GM18520 (cell line): ENCODE data around the gene MS4A7.
"Not testable (repeated sequence)": the region's sequence is repeated elsewhere in the genome, so short reads cannot be mapped to it uniquely, and the experiment has no call there.

ENCODE experiments used
- ATAC-seq: cut with Tn5 transposase; IDR thresholded peaks from one replicate; pipeline ENCODE4 v1.9.1; 2021; ENCODE audit not compliant: unreplicated experiment

MS4A7 gene

GRCh38 chr11:60378354-60378753 lies at the start of gene MS4A7:
MS4A7 (plus strand) TSS chr11:60378532; CDS start chr11:60383142, 4,610 bp downstream.
- peak; percentile 66 for ATAC-seq

DNA sequence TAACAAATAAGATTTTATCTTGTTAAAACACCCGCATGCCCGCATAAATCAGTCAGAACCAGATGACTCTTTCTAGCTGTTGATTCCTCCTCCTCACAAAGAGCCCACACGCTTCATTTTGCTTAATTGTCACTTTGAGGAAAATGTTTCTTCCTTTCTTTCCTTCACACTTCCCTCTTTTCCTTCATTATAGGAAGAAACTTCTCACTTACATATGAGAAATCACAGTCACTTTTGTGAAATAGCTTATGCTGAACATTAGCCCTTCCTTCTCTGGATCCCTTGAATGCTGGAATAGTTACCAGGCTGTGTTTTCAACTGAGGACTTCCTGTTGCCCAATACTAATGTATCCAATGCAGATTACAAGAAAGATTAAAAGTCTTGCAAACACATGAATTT lies 45.5 kb upstream of the MS4A7 start:
- no peak for ATAC-seq

- ATAC-seq = no peak
Observed at GRCh38 chr11:60334005-60334620, 44.2 kb upstream of the MS4A7 start.

DNA sequence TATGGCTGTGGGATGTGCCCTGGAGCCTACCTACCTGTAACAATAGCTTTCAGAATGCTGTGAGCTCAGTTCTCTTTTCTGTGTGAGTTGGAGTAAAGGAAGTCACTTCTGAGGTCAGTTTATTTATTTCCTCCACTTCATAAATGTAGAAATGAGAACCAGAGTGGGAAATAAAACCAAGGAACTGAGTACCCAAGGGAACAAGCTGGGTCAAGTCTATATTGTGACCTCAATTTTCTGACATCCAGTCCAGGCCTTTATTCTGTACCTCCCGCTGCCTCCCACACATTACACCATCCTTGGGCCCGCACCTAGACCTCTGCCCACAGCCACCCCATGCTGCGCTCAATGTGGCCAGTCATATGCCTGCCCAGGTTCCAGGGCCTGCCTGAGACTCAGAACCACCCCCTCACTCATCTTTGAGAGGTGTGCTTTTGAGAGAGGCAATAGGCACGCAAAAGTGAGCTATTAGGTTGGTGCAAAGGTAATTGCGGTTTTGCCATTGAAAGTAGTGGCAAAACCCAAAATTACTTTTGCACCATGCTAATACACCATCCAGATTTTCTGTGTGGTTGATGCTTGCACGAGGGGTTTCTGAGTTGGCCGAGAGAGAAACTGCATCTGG lies 41.5 kb upstream of the MS4A7 start:
- no peak for ATAC-seq

DNA sequence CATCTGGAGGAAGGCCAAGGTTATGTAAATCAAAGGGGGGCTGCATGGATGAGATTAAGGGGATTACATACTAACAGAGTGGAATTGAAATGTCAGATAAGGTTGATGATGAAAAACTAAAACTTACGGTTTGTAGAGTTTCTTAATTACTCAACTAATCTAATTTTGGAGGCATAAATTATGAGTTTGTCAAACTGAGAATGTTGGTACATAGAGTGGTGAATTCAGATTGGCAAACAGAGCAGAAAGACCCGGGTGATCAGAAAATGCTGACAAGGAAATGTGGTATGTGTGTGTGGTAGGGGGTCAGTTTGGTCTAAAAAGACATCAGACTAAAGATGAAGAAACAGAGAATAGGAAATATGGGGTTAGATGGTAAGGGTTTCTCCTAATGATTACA lies 40.3 kb upstream of the MS4A7 start:
- ATAC-seq = no peak

DNA sequence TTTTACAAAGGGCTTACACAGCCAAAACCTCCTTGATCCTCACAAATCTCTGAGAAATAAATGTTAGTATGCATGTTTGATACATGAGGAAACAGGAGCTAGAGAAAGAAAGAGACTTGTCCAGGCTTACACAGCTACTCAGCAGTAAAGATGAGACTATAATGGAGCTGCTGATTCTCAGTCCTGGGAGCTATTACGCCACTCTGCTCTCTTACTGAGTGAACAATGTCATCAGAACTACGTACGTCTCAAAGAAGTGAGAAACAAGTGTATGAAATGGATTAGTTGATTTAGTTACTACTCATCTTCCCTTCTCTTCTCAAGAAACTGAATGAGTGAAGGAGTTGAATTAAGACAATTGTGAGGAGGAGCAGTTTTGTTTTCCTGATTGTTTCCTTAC lies 39.0 kb upstream of the MS4A7 start:
- ATAC-seq = no peak

DNA sequence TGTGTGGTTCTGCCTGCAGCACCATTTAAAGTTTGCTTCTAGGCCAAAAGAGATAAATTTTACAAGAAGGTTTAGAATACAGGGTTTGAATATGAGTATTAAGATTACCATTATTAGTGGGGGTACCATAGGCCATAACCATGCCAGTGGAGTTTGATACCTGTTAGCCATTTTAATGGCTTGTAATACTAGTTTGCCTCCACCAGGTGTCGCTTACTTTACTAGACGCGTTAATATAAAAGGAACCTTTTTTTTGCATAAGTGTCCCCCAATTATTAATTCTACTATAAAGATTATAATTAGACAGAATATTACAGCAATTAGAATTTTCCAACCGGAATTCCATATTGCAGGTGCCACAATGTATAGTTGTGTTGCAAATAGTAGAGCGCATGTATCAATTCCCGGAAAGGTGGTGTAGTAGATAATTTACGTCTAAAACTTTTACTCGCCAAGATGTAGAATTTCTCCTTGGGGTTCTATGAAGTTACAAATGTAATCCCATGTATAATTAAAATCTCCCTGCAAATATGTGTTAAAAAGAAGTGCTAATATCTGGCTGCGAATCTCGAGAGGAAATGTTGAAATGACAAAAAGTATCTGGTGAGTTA lies 35.1 kb upstream of the MS4A7 start:
- no peak for ATAC-seq

- ATAC-seq = no peak
Observed at GRCh38 chr11:60344146-60344545, 34.2 kb upstream of the MS4A7 start.

GRCh38 chr11:60345489-60345888 lies 32.8 kb upstream of the MS4A7 start:
- no peak for ATAC-seq

GRCh38 chr11:60347084-60347797 lies 31.1 kb upstream of the MS4A7 start:
- ATAC-seq = no peak

DNA sequence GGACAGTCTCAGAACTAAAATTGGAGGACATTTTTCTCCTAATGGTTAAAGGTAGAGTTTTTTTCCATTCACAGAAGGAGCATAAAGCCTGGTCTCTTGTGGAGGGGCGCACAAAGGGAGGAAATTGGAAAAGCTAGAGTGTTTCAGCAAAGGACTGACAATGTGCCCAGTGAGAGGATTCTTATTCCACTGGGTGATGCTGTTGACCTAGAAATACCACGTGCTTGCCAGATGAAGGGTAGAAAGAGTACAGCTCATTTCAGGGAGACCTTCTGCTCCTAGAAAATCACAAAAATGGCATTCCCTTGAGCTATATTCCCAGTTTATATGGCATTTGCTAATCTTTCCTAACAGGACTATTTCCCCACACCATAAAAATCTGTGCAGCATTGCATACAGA lies 30.2 kb upstream of the MS4A7 start:
- ATAC-seq = no peak

DNA sequence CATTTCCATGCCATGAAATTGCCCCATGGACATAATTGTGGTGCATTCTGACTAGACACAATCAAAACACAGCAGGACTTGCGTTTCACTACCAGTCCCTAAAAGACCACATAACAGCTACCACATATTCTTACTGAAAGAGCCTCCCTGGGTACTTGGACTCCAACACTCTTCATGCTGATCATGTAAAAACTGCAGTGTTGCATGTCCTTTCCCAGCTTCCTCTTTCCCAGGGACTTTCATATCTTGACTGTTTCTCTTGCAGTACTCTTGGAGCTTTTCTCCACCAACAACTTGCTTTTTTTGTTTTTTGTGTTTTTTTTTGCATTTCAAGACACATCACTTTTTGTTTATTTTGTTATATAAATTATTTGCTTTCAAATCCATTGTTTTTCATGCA lies 28.3 kb upstream of the MS4A7 start:
- ATAC-seq = no peak

- no peak for ATAC-seq
Observed at GRCh38 chr11:60357771-60358170, 20.6 kb upstream of the MS4A7 start.

DNA sequence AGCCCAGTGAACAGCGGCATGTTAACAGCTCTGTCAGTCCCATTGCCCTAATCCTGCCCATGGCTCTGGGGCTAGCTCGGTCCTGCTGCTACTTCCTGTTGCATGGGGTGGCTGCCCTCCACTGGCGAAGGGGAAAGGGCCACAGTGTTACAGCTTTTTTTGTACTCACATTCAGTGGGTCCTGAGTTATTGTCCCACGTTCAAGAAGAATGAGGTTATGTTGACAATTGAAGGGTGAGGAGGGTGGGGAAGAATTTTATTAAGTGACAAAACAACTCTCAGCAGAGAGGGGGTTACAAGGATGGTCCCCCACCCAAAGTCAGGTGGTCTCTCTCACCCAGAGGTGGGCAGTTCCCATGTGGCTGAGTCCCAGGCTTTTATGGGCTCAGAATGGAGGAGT lies 17.7 kb upstream of the MS4A7 start:
- ATAC-seq = no peak

DNA sequence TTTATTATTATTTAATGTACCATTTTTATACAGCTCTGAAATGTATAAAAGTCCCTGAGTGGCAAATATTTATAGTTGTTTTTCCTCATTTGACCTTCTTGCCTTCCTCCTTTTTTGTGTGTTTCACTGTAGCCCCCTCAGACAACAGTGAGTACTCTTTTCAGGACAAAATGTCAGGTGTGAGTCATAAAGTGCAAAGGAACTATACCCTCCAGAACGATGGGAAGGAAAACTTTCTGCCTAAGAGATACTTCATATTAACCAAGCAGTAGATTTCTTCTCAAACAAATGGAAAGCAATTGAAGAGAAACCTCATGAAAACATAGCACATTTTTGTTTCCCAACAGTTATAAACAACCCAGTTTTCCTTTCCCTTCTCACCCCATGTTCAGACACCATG lies 16.1 kb upstream of the MS4A7 start:
- no peak for ATAC-seq

GRCh38 chr11:60363542-60364470 lies 14.5 kb upstream of the MS4A7 start:
- peak; percentile 33 for ATAC-seq

GRCh38 chr11:60366262-60366904 lies 11.9 kb upstream of the MS4A7 start:
- ATAC-seq = not testable (repeated sequence)

- ATAC-seq = peak; percentile 93
Observed at GRCh38 chr11:60367009-60367408, 11.3 kb upstream of the MS4A7 start.

DNA sequence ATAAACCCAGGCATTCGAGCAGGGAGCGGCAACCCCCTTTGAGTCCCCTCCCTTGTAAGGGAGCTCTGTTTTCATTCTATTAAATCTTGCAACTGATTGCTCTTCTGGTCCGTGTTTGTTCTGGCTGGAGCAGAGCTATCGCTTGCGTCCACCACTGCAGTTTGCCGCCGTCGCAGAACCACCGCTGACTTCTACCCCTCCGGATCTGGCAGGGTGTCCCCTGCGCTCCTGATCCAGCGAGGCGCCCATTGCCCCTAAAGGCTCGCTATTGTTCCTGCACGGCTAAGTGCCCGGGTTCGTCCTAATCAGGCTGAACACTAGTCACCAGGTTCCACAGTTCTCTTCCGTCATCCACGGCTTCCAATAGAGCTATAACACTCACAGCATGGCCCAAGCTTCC lies 10.4 kb upstream of the MS4A7 start:
- ATAC-seq = no peak

- no peak for ATAC-seq
Observed at GRCh38 chr11:60370252-60370810, 8.0 kb upstream of the MS4A7 start.
